HTERT RPE-1 (cell line): ENCODE results near the gene SINHCAF.

Experiments used
- in situ Hi-C: fragments of 300-500 bp; cut with MboI; formaldehyde crosslinking; loops from 4 replicates; pipeline ENCODE4 v1.14.3; 2020; ENCODE audit warnings: low sequenced_read_pairs

The SINHCAF gene

GRCh38 chr12:31234955-31235867 lies 90.7 kb downstream of the SINHCAF start:
- in situ Hi-C loops, result no loop called here

DNA sequence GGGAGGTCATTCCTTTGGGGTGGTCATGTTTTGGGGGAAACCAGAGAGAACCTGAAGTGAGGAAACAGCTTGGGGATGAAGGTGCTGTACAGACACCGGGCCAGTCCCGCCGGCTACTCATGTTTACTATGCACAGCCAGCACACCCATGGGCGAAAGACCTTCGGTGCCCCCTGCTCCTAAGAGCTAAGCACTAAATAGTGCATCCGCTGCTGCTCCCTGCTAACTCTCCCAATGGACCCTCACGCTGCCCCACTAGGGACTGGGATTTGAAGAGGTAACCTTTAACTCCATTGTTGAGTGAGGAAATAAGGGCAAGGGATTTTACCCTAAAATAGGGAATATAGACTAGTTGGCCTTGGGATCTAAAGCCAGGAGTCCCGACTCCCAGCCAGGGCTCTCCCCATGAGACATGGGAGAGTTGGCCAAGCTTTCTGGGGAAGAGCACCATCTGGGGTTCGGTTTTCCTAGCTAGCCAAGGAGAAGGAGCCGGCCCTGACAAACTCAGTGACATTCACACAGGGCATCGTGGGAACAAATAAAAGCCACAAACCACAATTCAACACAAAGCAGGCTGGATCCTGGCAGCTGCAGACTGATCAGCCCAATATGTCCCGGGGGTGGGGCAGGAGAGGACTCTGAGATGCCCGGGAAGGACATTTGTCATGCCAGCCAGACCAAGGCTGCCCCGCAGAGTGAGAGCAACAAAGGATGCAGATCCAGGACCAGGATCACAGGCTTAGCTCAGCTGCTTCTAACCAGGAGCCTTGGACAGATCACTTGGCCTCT lies 91.7 kb downstream of the SINHCAF start:
- in situ Hi-C loops, result no loop called here

DNA sequence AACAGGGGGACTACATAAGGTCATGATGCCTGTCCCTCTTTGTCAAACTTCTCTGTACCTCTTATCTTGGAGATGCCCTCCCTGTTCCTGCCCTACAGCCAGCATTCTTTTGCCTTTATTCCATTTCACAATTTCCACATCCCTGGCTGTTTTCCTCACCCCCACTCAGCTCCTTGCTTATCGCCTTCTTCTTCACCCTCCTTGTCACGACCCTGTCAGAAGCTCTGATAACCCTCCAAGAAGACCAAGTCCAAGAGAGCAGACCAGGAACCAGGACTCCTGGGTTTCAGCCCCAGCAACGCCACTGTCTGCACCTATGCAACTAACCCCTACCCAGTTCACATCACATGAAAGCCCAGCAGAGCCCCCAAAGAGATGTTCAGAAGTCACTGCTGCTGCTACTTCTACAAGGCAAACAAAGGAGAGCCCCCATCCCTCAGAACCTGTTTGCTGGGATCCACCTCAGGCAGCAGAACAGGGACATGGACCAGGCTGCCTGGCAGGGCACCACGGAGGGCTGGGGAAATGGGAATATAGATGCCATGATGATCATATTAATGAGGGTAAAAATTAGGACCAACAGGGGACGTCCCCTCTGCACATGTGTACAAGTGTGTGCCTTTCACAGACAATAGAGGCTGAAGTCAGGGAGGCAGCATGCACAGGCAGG lies 92.8 kb downstream of the SINHCAF start:
- in situ Hi-C loops, result no loop called here

DNA sequence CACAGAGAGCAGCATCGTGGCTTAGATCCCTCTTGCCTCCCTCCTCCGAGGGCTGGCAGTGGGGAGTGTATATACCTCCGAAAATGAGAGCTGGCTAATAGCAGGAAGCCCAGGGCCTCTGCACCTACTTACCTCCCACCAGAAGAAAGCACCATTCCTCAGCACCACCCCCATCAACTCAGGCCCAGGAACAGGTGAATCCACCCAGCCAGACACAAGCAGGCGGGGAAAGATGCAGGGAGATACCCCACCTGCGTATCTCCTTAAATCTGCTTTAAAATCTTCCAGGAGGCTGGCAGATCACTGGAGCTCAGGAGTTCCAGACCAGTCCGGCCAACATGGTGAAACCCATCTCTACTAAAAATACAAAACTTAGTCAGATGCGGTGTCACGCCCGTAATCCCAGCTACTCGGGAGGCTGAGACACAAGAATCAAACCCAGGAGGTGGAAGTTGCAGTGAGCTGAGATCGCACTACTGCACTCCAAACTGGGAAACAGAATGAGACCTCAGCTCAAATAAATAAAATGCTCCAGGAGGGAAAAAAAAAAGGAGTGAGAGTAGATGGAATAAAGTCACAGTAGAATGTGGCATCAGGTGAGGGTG lies 93.5 kb downstream of the SINHCAF start:
- in situ Hi-C loops, result no loop called here

GRCh38 chr12:31231611-31232360 lies 94.2 kb downstream of the SINHCAF start:
- in situ Hi-C loops, result no loop called here
